GM18909 (cell line): Measurements from ENCODE around the gene HOXC5.

ENCODE experiments used
- ATAC-seq: cut with Tn5 transposase; IDR thresholded peaks from one replicate; pipeline ENCODE4 v1.9.1; 2021; ENCODE audit warnings: mild to moderate bottlenecking; ENCODE audit not compliant: unreplicated experiment, poor library complexity

HOXC5 gene

GRCh38 chr12:53995378-53996239 lies 37.2 kb upstream of the HOXC5 start:
- no peak for ATAC-seq

GRCh38 chr12:53996240-53997203 lies 36.3 kb upstream of the HOXC5 start:
- ATAC-seq = no peak

- no peak for ATAC-seq
Observed at GRCh38 chr12:53997204-53998109, 35.4 kb upstream of the HOXC5 start.

GRCh38 chr12:53998110-53998899 lies 34.5 kb upstream of the HOXC5 start:
- no peak for ATAC-seq

- no peak for ATAC-seq
Observed at GRCh38 chr12:53998900-53999236, 34.0 kb upstream of the HOXC5 start.

GRCh38 chr12:53999559-54000115 lies 33.2 kb upstream of the HOXC5 start:
- ATAC-seq = no peak

GRCh38 chr12:54000116-54001114 lies 32.4 kb upstream of the HOXC5 start, which contains the start of gene HOXC9:
Gene HOXC9, plus strand, starts transcription at chr12:54000161. Its CDS starts 28 bp downstream, at chr12:54000189.
- ATAC-seq = no peak

GRCh38 chr12:54001283-54002187 lies 31.3 kb upstream of the HOXC5 start:
- no peak for ATAC-seq

GRCh38 chr12:54002278-54002914 lies 30.5 kb upstream of the HOXC5 start:
- no peak for ATAC-seq

- no peak for ATAC-seq
Observed at GRCh38 chr12:54002915-54003389, 29.9 kb upstream of the HOXC5 start.

- no peak for ATAC-seq
Observed at GRCh38 chr12:54003625-54004024, 29.2 kb upstream of the HOXC5 start.

GRCh38 chr12:54004063-54004840 lies 28.6 kb upstream of the HOXC5 start:
- ATAC-seq = no peak

GRCh38 chr12:54004841-54005530 lies 27.9 kb upstream of the HOXC5 start:
- ATAC-seq = no peak

- ATAC-seq = no peak
Observed at GRCh38 chr12:54005531-54005852, 27.4 kb upstream of the HOXC5 start.
